ENCODE results near the gene TTLL4.

- TF ChIP-seq CTCF (IDR thresholded peaks at IDR 0.05) = no peak
- no peak for TF ChIP-seq POLR2A (IDR thresholded peaks at IDR 0.05)
Observed at GRCh38 chr2:218785103-218785502, 74.5 kb downstream of the TTLL4 start.
